SK-N-SH (cell line): ENCODE measurements around the gene PRLR. TPM values are rescaled to one million over a fixed set of nuclear protein-coding genes. Genes with fewer than 3 reads are reported as not detected.

Experiments used
- CTCF ChIA-PET: fragments of 300-600, 350-600 bp; formaldehyde crosslinking; extraction: SDS; loops from one replicate; lab custom pipeline; 2021; lab: Yijun Ruan, JAX
- POLR2A ChIA-PET: fragments of 350-600 bp; sonication (Branson Sonifier 250); formaldehyde crosslinking; extraction: SDS; loops from one replicate; lab custom pipeline; 2020; ENCODE audit warnings: antibody characterized with exemption, inconsistent platforms; lab: Yijun Ruan, JAX
- DNase-seq: peaks from one replicate; pipeline ENCODE4 v3.0.0; 2012
- H2AFZ ChIP-seq: fragments of 200-600 bp; sonication (generic); 2 replicates; pipeline ENCODE4 v1.8.1; 2016; ENCODE audit warnings: antibody characterized with exemption, mild to moderate bottlenecking, low read depth
- H3F3A ChIP-seq: fragments of 200-600 bp; sonication (generic); replicated peaks from 2 replicates; pipeline ENCODE3; 2016; ENCODE audit warnings: antibody characterized with exemption, mild to moderate bottlenecking; ENCODE audit not compliant: insufficient read depth
- H3K27ac ChIP-seq, 2 experiments: fragments of 200-500 bp in 1 of 2; fragments of 200-600 bp in 1 of 2; sonication (Bioruptor generic) in 1 of 2; sonication (generic), shearing (Covaris generic) in 1 of 2; 2 replicates each; pipeline versions ENCODE4 v1.5.1 to v1.6.1; 2014 to 2016; ENCODE audit warnings: low read depth in 2 of 2, inconsistent platforms in 1 of 2, low read length in 1 of 2, mild to moderate bottlenecking in 1 of 2, mixed read lengths in 1 of 2
- H3K27me3 ChIP-seq: fragments of 200-600 bp; sonication (generic), shearing (Covaris generic); 2 replicates; pipeline ENCODE4 v1.6.1; 2016; ENCODE audit warnings: mixed run types; ENCODE audit not compliant: insufficient read depth
- H3K36me3 ChIP-seq, 2 experiments: fragments of 200-500 bp in 1 of 2; fragments of 200-600 bp in 1 of 2; sonication (Bioruptor generic) in 1 of 2; sonication (generic) in 1 of 2; replicated peaks in 1 of 2; 2 replicates each; pipeline versions ENCODE3 to v1.5.1; 2014 to 2016; ENCODE audit warnings: low read length in 1 of 2, mild to moderate bottlenecking in 1 of 2; ENCODE audit not compliant: insufficient read depth in 2 of 2, control insufficient read depth in 1 of 2
- H3K4me1 ChIP-seq, 2 experiments: fragments of 200-500 bp in 1 of 2; fragments of 200-600 bp in 1 of 2; sonication (Bioruptor generic) in 1 of 2; sonication (generic), shearing (Covaris generic) in 1 of 2; 2 replicates each; pipeline versions ENCODE4 v1.5.1 to v1.6.1; 2014 to 2016; ENCODE audit warnings: low read depth in 1 of 2, low read length in 1 of 2, mixed run types in 1 of 2; ENCODE audit not compliant: insufficient read depth in 2 of 2, control insufficient read depth in 1 of 2
- H3K4me2 ChIP-seq: fragments of 200-600 bp; sonication (generic), shearing (Covaris generic); 2 replicates; pipeline ENCODE4 v1.6.1; 2017; ENCODE audit warnings: mixed run types
- H3K4me3 ChIP-seq, 2 experiments: fragments of 200-500 bp in 1 of 2; fragments of 200-600 bp in 1 of 2; sonication (Bioruptor generic) in 1 of 2; sonication (generic), shearing (Covaris generic) in 1 of 2; 2 replicates each; pipeline versions ENCODE4 v1.5.1 to v1.8.1; 2014 to 2016; ENCODE audit warnings: low read depth in 2 of 2, inconsistent platforms in 1 of 2, low read length in 1 of 2, mild to moderate bottlenecking in 1 of 2, mixed read lengths in 1 of 2, moderate library complexity in 1 of 2
- H3K79me2 ChIP-seq: fragments of 200-600 bp; sonication (generic); 2 replicates; pipeline ENCODE4 v1.8.1; 2017; ENCODE audit warnings: mild to moderate bottlenecking; ENCODE audit not compliant: insufficient read depth
- H3K9ac ChIP-seq: fragments of 200-600 bp; sonication (generic); 2 replicates; pipeline ENCODE4 v1.6.1; 2017; ENCODE audit warnings: mixed run types
- H3K9me2 ChIP-seq: fragments of 200-600 bp; sonication (generic); 2 replicates; pipeline ENCODE4 v1.6.1; 2017; ENCODE audit warnings: mixed run types
- H3K9me3 ChIP-seq: fragments of 200-600 bp; sonication (generic); 2 replicates; pipeline ENCODE4 v1.6.1; 2017; ENCODE audit warnings: mixed run types, mild to moderate bottlenecking, moderate library complexity
- H4K20me1 ChIP-seq: fragments of 200-600 bp; sonication (generic); 2 replicates; pipeline ENCODE4 v1.6.1; 2017; ENCODE audit warnings: mild to moderate bottlenecking, mixed run types; ENCODE audit not compliant: insufficient read depth
- CHD2 ChIP-seq: fragments of 150-350 bp; IDR thresholded peaks from 2 replicates; pipeline ENCODE4 v1.6.1; 2018; ENCODE audit warnings: low read length; ENCODE audit not compliant: partially characterized antibody
- GATA2 ChIP-seq: sonication (generic); formaldehyde crosslinking; IDR thresholded peaks from 2 replicates; pipeline ENCODE4 v1.5.0; 2020; ENCODE audit warnings: mild to moderate bottlenecking, missing genetic modification reagents
- MEF2A ChIP-seq: IDR thresholded peaks from 2 replicates; pipeline ENCODE4 v1.4.0; 2012; ENCODE audit warnings: low read depth, borderline replicate concordance
- RXRA ChIP-seq: IDR thresholded peaks from 2 replicates; pipeline ENCODE4 v1.4.0; 2012; ENCODE audit warnings: low read depth, mild to moderate bottlenecking, borderline replicate concordance
- SIN3A ChIP-seq: IDR thresholded peaks from 2 replicates; pipeline ENCODE4 v1.6.1; 2012; ENCODE audit warnings: low read depth, mild to moderate bottlenecking, low read length, moderate library complexity, borderline replicate concordance
- TEAD4 ChIP-seq: IDR thresholded peaks from 2 replicates; pipeline ENCODE4 v1.4.0; 2012; ENCODE audit warnings: mild to moderate bottlenecking, borderline replicate concordance; ENCODE audit not compliant: insufficient read depth
- YY1 ChIP-seq: IDR thresholded peaks from 2 replicates; pipeline ENCODE4 v1.4.0; 2012; ENCODE audit warnings: low read depth, mild to moderate bottlenecking
- WGBS: methylation state at CpG from one replicate; pipeline ENCODE4 v1.1.6; 2017; ENCODE audit warnings: low lambda C conversion rate; 5-methylcytosine and 5-hydroxymethylcytosine counted together
- polyA plus RNA-seq, 3 experiments: library from polyadenylated mRNA; depleted of rRNA; stranded (reverse); fragments of >200 nt; gene quantifications; 2 replicates each; pipeline ENCODE4 v1.2.3, GENCODE V29; 2012
- TF ChIP-seq, protein P1 (sequence below): fragments of 200-600 bp; sonication (generic); IDR thresholded peaks from 2 replicates; pipeline ENCODE4 v1.6.1; 2017; ENCODE audit warnings: antibody characterized with exemption, mild to moderate bottlenecking, moderate library complexity
- TF ChIP-seq, protein P2 (sequence below): fragments of 150-350 bp; IDR thresholded peaks from 2 replicates; pipeline ENCODE4 v1.6.1; 2016; ENCODE audit warnings: mild to moderate bottlenecking, low read depth, low read length
- TF ChIP-seq, protein P3 (sequence below): IDR thresholded peaks from 2 replicates; pipeline ENCODE4 v1.6.1; 2012; ENCODE audit warnings: mild to moderate bottlenecking, low read depth, low read length, moderate library complexity

PRLR gene
- polyA plus RNA-seq, 1 of the 3 experiments (the other 2 are of a cell fraction) = 0.13 TPM

DNA sequence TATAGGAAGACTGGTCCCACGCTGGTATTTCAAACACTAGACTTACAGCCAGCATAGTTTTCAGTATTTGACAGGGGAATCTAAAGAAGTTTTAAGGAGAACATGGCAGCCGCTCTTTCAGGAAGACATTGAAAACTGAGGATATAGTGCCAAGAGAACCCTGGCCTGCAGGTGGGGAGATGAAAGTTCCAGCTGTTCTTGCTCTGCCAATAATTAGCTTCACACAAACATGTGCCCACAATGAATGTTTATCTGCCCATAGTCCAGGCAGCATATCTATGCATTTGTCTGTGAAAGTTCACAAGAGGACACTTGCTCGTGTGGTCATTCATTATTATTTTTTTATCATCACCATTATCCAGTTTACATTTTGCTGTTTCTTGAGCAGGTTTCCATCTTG is 134.9 kb downstream of the PRLR start:
- Histone ChIP-seq H3K27ac (no peak overlapping the region), H3F3A (no peaks in the 10 kb centered on the region), H3K27me3 (no peaks in the 10 kb centered on the region; the same call in 1 of the 2 replicates), H3K4me1 (no peaks in the 10 kb centered on the region), H4K20me1 (no peaks in the 10 kb centered on the region), H3K9ac (no peak overlapping the region), H3K9me2 (no peaks in the 10 kb centered on the region), H3K9me3 (no peaks in the 10 kb centered on the region), H3K79me2 (no peaks in the 10 kb centered on the region), H3K4me2 (no peak overlapping the region), H2AFZ (no peak overlapping the region), H3K4me3 (no peak overlapping the region), H3K36me3 (no peaks in the 10 kb centered on the region)
- DNase-seq = no peak
- WGBS = 50% methylated on average over 3 of the region's 3 CpGs
- no peak for TF ChIP-seq YY1
- TF ChIP-seq TEAD4 = no peak
- no peak for TF ChIP-seq CHD2
- TF ChIP-seq GATA2 = no peak
- TF ChIP-seq, protein P1, sequence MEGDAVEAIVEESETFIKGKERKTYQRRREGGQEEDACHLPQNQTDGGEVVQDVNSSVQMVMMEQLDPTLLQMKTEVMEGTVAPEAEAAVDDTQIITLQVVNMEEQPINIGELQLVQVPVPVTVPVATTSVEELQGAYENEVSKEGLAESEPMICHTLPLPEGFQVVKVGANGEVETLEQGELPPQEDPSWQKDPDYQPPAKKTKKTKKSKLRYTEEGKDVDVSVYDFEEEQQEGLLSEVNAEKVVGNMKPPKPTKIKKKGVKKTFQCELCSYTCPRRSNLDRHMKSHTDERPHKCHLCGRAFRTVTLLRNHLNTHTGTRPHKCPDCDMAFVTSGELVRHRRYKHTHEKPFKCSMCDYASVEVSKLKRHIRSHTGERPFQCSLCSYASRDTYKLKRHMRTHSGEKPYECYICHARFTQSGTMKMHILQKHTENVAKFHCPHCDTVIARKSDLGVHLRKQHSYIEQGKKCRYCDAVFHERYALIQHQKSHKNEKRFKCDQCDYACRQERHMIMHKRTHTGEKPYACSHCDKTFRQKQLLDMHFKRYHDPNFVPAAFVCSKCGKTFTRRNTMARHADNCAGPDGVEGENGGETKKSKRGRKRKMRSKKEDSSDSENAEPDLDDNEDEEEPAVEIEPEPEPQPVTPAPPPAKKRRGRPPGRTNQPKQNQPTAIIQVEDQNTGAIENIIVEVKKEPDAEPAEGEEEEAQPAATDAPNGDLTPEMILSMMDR = no peak
- TF ChIP-seq, protein P2, sequence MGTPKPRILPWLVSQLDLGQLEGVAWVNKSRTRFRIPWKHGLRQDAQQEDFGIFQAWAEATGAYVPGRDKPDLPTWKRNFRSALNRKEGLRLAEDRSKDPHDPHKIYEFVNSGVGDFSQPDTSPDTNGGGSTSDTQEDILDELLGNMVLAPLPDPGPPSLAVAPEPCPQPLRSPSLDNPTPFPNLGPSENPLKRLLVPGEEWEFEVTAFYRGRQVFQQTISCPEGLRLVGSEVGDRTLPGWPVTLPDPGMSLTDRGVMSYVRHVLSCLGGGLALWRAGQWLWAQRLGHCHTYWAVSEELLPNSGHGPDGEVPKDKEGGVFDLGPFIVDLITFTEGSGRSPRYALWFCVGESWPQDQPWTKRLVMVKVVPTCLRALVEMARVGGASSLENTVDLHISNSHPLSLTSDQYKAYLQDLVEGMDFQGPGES = no peak
- no peak for TF ChIP-seq RXRA
- TF ChIP-seq SIN3A = no peak
- TF ChIP-seq, protein P3, sequence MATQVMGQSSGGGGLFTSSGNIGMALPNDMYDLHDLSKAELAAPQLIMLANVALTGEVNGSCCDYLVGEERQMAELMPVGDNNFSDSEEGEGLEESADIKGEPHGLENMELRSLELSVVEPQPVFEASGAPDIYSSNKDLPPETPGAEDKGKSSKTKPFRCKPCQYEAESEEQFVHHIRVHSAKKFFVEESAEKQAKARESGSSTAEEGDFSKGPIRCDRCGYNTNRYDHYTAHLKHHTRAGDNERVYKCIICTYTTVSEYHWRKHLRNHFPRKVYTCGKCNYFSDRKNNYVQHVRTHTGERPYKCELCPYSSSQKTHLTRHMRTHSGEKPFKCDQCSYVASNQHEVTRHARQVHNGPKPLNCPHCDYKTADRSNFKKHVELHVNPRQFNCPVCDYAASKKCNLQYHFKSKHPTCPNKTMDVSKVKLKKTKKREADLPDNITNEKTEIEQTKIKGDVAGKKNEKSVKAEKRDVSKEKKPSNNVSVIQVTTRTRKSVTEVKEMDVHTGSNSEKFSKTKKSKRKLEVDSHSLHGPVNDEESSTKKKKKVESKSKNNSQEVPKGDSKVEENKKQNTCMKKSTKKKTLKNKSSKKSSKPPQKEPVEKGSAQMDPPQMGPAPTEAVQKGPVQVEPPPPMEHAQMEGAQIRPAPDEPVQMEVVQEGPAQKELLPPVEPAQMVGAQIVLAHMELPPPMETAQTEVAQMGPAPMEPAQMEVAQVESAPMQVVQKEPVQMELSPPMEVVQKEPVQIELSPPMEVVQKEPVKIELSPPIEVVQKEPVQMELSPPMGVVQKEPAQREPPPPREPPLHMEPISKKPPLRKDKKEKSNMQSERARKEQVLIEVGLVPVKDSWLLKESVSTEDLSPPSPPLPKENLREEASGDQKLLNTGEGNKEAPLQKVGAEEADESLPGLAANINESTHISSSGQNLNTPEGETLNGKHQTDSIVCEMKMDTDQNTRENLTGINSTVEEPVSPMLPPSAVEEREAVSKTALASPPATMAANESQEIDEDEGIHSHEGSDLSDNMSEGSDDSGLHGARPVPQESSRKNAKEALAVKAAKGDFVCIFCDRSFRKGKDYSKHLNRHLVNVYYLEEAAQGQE = no peak
- TF ChIP-seq MEF2A = no peak
- POLR2A ChIA-PET = no interaction called here
- CTCF ChIA-PET = interaction anchor here (1.2 to 1.6 kb wide), 3 partner anchors 87 to 831 kb away, joined by 3 to 4 read pairs (median 4); no protein-coding TSS in a partner anchor
